ENCODE data around the gene PNMA1. TPM values are rescaled to one million over a fixed set of nuclear protein-coding genes. Genes with fewer than 3 reads are reported as not detected.

Gene PNMA1
- total and polyA plus RNA-seq, 9 of the 15 experiments (the other 6 are each of a cell fraction or from before 2014, with no cell fraction given), result 1.7 to 26.4 (median 8.7) TPM

GRCh38 chr14:73759714-73760597, 45.8 kb upstream of the PNMA1 start (continued):
- TF ChIP-seq CREB3L1 (IDR thresholded peaks at IDR 0.05; ENCODE audit: borderline replicate concordance, low read depth) (peak; percentile 34; the same call in 1 of the 2 replicates), MEIS2 (IDR thresholded peaks at IDR 0.05; ENCODE audit: partially characterized antibody) (peak; percentile 29), VEZF1 (CRISPR knock-in tag; IDR thresholded peaks at IDR 0.05) (peak; percentile 59), RBFOX2 (IDR thresholded peaks at IDR 0.05; ENCODE audit: low read depth, low read length) (peak; percentile 96), ETS1 (conservative IDR thresholded peaks at IDR 0.05; ENCODE audit: control insufficient read depth, low read depth, low read length) (no peak), SMAD1 (IDR thresholded peaks at IDR 0.05; ENCODE audit: low read depth, low read length, partially characterized antibody) (peak; percentile 81), ZNF253 (CRISPR knock-in tag; conservative IDR thresholded peaks at IDR 0.05) (no peak), KLF1 (tag; IDR thresholded peaks at IDR 0.05) (peak; percentile 94), TFE3 (CRISPR knock-in tag; IDR thresholded peaks at IDR 0.05) (no peak), ZNF239 (CRISPR knock-in tag; IDR thresholded peaks at IDR 0.05) (no peak), PRPF4 (IDR thresholded peaks at IDR 0.05; ENCODE audit: insufficient read depth, low read depth, low read length, poor library complexity, severe bottlenecking) (no peak), STAT6 (CRISPR knock-in tag; IDR thresholded peaks at IDR 0.05) (no peak), CGGBP1 (CRISPR knock-in tag; IDR thresholded peaks at IDR 0.05) (no peak), ZFPM2 (CRISPR knock-in tag; IDR thresholded peaks at IDR 0.05) (no peak), JUN (IDR thresholded peaks at IDR 0.05; ENCODE audit: borderline replicate concordance, low read depth, low read length) (peak; percentile 91), JUN (CRISPR knock-in tag; IDR thresholded peaks at IDR 0.05; ENCODE audit: borderline replicate concordance) (peak; percentile 68; the same call in 1 of the 2 replicates), ZNF584 (CRISPR knock-in tag; IDR thresholded peaks at IDR 0.05; ENCODE audit: low read depth) (peak; percentile 21; the same call in 1 of the 2 replicates)
